Stimulated activated CD8-positive, alpha-beta memory T cell treated with anti-CD3 and anti-CD28 coated beads, Interleukin-7, amount 100 ng/mL, for 48 hours (primary cell): Measurements from ENCODE around the gene CHD6.

Experiments used
- DNase-seq, 2 donors: peaks; one replicate each; pipeline ENCODE4 v3.0.0-alpha.2; 2020; ENCODE audit warnings: low read depth in 1 of 2; ENCODE audit errors: extremely low read depth in 1 of 2

CHD6 gene

DNA sequence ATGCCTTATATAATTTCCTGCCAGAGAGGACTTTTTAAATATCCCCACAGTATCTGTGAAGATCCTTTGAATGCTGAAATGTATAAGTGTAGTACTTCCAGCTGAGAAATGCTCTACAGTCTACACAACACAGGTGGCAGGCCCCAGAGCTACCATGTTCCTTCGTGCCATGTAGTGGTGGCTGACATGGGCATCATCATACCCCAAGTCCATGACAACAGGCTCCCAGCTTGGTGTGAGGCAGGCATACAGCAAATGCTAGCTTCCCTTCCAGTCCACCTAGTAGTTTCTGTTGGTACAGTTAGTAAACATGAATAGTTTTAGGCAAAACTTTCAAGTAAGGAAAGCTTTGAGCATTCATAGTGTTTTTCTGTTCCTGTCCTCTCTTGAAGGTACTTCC is 190.3 kb downstream of the CHD6 start:
- no peak for DNase-seq

GRCh38 chr20:41426976-41427375 is 191.2 kb downstream of the CHD6 start:
- DNase-seq, result no peak

DNA sequence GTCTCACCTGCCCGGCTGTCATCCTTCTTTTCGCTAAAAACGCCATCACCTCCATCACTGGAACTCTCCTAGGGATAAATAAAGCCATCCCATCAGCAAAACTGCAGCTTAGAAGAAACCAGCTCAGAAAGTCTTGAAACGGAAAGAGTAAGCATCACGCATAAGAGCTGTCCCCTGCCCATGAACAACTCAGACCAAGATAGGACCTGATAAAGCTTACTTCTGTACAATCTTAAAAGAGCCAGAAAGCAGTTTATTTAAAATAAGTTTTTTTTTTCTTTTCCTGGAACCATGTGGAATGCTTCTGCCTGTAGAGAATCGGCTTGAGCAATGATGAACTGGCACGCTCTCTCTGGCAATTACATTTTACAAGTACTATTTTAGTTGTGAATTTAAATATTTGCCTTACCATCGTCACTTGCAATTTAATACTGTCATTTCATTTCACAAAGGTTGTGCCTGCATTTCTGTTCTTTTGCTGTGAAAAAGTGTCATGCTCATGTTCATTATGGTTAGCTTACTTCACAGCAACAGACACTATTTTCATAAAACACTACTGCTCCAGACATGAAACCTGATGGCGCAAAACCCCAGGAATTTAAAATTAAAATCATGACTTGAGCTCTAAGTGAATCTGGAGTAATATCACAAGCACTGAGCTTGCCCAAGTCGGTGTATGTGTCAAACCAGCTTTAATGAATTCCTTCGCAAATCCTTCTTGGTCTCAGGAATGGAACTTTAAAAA is 191.9 kb downstream of the CHD6 start:
- DNase-seq, result no peak

DNA sequence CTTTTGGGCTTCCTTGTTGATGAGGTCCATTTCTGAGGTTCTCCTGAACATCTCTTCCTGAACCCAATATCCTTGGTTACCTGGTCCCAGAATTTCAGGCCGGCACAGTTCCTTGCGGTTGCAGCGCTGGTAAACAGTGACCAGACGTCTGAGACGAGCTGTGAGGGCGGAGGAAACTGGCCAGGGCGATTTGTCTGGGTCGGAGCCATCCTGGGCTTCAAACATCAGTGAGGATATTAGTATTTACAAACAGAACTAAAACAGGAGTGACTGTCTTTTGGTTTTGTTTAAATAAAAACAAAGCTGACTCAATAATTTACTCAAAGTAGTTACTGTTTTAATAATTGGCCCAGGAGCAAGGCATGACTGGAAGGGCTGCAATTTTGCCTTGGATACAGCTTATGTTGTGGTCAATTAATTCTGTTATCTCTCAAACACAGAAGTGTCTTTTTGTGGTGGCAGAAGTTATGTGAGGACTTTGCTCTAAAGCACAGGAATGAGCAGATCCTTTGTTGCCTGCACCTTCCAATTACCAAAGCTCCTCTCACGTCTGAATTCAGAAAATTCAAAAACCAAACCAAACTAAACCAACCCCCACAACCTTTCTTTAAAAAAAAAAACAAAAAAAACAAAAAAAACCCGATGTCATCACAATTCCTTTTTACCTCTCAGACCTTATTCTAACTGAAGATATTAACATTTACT is 192.8 kb downstream of the CHD6 start:
- DNase-seq, result no peak

GRCh38 chr20:41424546-41424945 is 193.6 kb downstream of the CHD6 start:
- no peak for DNase-seq

DNA sequence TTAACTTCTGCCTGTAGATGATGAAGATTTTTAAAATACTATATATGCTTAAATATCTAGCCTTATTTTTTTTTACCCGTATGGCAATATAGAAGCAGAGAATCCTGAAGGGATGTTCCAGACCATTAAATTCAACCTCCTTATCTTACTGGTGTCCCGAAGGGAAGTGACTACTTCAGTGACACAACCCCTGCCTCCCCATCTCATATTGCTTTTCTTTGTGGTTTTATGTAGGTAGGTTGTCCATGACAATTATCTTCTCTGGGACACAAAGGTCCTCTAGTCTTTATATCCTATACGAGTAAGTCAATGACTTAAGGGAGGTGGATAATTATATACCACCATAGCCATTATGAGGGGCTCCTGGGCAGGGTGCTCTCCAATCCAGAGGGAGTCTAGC is 194.2 kb downstream of the CHD6 start:
- DNase-seq, result no peak

- no peak for DNase-seq
Measured at GRCh38 chr20:41422953-41423352, 195.2 kb downstream of the CHD6 start.

GRCh38 chr20:41418739-41419293 is 199.4 kb downstream of the CHD6 start:
- DNase-seq, result no peak

GRCh38 chr20:41418031-41418430 is 200.1 kb downstream of the CHD6 start:
- DNase-seq, result no peak

DNA sequence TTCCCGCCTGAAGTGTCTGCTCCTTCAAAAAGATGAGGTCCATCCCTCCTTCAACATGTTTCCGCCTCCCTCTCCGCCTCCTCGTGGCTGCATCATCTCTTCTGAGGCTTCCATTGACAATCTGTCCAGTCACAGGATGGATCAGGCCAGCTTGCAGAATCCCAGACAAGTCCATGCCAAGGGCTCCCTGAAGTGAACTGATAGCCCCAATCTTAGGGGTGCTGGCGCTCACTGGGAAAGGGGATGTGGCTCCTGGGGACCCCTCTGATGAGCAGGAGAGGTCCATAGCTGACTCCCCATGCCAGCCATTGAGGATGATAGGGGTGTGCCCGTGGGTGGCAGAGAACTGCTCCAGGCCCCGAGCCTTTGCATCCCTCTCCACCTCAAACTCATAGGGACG is 203.0 kb downstream of the CHD6 start:
- DNase-seq, result no peak

DNA sequence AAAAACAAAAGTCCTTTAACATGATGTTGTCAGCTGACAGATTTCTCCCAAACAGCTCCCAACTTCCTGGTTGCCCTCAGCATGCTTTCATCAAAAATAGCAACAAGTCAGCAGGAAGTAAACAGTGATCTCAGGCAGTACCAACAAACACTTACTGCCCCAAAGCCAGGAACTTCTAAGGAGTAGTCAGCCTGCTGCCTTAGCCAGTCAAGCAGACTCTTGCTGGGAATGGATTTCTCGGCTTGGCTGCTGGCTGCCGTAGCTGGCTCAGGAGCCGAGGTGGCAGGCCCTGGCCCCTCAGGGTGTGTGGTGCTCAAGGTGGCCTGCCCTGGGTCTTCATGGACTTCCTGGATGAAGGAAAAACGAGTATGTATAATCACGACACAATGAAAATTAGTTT is 205.0 kb downstream of the CHD6 start:
- no peak for DNase-seq

DNA sequence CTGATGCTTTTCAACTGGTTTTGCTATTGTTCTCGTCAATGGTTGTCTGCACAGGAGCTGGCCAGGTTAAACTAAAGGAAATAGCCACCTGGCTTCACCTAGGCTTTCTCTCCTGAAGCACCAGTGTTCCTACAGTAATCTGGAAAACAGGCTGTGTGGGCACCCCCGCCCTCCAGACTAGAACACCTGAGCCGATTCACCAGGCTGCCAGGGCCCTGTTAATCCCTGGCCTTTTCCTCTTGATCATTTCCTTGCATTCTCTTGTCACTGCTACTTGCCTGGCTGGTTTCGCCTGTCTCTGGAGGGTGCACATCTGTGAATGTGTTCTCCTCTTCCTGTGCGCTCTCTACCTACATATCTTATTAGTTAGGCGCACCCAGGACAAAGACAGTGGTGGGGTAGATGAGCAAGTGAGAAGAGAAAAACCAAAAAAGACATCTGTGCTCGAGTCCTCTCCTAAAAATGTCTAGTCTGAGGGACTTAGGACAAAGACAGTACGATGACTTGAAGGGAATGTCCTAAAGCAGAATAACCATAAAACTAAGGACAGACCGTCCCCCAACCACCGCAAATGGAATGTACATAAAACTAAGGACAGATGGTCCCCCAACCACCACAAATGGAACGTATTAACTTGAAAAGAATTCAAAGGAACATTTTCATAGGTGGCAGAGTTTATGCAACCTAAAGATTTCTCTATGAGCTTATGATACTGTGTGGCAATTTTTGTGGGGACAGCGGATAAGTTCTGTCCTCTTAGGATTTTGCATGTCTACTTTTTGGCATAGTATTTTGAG is 205.7 kb downstream of the CHD6 start:
- DNase-seq, result no peak

GRCh38 chr20:41411391-41411847 is 206.8 kb downstream of the CHD6 start:
- DNase-seq, result no peak

GRCh38 chr20:41408986-41409385 is 209.2 kb downstream of the CHD6 start:
- DNase-seq, result no peak

- no peak for DNase-seq
Measured at GRCh38 chr20:41408156-41408794, 209.9 kb downstream of the CHD6 start.

DNA sequence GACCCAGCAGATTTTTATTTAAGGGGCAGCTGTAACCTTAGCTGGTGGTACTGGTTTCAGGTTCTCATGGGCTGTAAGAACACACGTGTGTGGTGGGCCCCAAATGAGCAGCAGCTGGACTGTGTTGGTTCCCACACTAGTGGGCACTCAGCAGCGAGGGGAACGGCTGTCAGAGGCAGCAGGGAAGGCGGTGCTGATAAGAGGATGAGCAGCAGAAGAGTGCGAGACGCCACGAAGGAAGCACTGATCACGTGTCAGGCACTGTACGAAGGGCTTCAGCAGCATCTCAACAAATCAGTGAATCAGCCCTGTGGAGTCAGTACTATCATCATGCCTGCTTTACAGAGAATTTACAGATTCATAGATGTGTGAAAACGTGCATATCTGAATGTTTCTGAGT is 210.6 kb downstream of the CHD6 start:
- no peak for DNase-seq

DNA sequence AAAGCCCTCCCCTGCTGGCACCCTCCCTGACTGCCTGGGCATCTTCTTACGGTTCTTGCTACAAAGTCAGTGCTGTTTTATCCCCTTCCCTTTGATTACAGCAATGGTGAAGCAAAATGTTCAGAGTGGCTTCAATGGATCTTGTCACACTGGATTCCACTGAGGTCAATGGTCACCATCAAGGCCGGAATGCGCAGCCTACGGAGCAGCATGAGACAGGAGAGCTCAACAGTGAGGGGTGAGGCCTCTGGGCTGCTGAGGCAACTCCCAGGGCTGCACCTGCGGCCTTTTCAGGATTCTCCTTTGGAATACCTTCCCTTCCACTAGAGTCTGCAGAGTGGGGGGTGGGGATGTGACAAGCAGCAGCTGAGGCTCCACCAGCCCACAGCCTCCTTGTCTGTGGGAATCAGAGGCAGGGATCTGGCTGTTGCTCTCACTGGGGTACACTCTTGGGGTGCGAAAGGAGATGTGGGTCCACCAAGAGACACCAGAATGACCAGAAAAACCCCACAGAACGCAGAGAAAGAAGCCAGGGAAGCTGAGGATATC is 211.2 kb downstream of the CHD6 start:
- DNase-seq, result no peak

- no peak for DNase-seq
Measured at GRCh38 chr20:41406353-41406752, 211.8 kb downstream of the CHD6 start.

- DNase-seq, result no peak
Measured at GRCh38 chr20:41405436-41405835, 212.7 kb downstream of the CHD6 start.

DNA sequence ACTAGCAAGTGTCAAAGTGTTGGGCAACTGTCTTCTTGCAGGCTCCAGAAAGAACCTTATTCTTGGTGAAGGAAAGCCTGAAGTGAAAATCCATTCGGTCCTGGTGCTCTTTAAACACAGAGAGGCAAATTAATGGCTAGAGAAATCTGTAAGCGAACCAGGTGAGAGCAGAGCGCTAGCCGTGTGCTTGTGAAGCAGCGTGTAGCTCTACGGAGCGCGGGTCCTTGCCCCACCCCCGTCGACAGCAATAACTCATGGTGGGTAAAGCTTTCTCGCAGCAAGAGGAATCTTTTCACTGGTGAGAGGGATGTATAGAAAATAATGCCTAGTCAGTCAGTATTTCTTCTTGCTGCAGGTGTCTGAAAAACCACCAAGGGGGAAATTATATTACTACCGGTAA is 214.6 kb downstream of the CHD6 start:
- no peak for DNase-seq

DNA sequence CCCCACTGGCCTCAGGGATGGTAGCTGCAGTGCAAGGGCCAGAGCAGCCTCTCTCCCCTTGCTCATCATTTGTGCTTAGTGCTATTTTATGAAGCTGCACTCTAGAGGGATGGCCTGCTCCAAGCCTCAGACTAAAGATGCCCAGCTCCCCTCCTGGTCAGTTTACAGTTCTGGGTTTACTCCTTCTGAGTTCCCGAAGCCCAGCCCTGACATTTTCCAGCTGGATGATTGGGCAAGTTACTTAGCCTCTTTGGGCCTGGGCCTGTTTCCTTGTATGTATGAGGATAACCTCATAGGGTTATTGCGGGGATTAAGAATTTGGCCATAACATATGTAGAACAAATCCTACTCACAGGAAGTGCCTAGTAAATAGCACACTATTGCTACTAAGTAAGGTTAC is 219.8 kb downstream of the CHD6 start:
- DNase-seq, result no peak
